Panc1 (cell line): ENCODE results near the gene HERC5. TPM values are rescaled to one million over a fixed set of nuclear protein-coding genes. Genes with fewer than 3 reads are reported as not detected.

ENCODE experiments used
- ATAC-seq: fragments of 200-7000 bp; cut with Tn5 transposase; 2 replicates; pipeline ENCODE4 v1.9.1; 2020; ENCODE audit warnings: mild to moderate bottlenecking, moderate library complexity
- BruUV-seq: library from RNA; stranded (reverse); fragments of 400-500 nt; replicated peaks from 2 replicates; lab custom pipeline; 2021; lab: Mats Ljungman, UMichigan
- CTCF ChIA-PET: fragments of 300-600 bp; sonication (Branson Sonifier 250); formaldehyde crosslinking; loops from one replicate; lab custom pipeline; 2022; ENCODE audit warnings: antibody characterized with exemption; lab: Charles Lee
- POLR2A ChIA-PET: fragments of 300-600 bp; sonication (Branson Sonifier 250); formaldehyde crosslinking; loops from one replicate; lab custom pipeline; 2022; ENCODE audit warnings: antibody characterized with exemption; lab: Charles Lee
- DNase-seq: peaks from one replicate; pipeline ENCODE4 v3.0.0-alpha.2; 2010; ENCODE audit warnings: low read depth, low spot score
- H3K27ac ChIP-seq: 2 replicates; pipeline ENCODE4 v1.5.1; 2011; ENCODE audit warnings: mild to moderate bottlenecking, low read length, inconsistent platforms
- H3K27me3 ChIP-seq: fragments of 200-500 bp; sonication (Bioruptor generic); 2 replicates; pipeline ENCODE4 v1.6.0; 2014; ENCODE audit warnings: low read length, inconsistent platforms; ENCODE audit not compliant: control insufficient read depth, insufficient read depth
- H3K36me3 ChIP-seq: fragments of 200-500 bp; sonication (Bioruptor generic); 2 replicates; pipeline ENCODE4 v1.5.1; 2014; ENCODE audit warnings: inconsistent platforms, mild to moderate bottlenecking, low read length, moderate library complexity; ENCODE audit not compliant: control insufficient read depth, insufficient read depth
- H3K4me1 ChIP-seq: 2 replicates; pipeline ENCODE4 v1.5.1; 2011; ENCODE audit warnings: inconsistent platforms, mild to moderate bottlenecking, low read length, moderate library complexity; ENCODE audit not compliant: control insufficient read depth, insufficient read depth
- H3K4me3 ChIP-seq, 2 experiments: 2 replicates each; pipeline ENCODE4 v1.5.1; 2011 to 2012; ENCODE audit warnings: low read depth in 2 of 2, low read length in 2 of 2, mild to moderate bottlenecking in 2 of 2, inconsistent platforms in 1 of 2, moderate library complexity in 1 of 2
- H3K9me3 ChIP-seq: fragments of 200-500 bp; sonication (Bioruptor generic); 2 replicates; pipeline ENCODE4 v1.5.1; 2014; ENCODE audit warnings: low read depth, mild to moderate bottlenecking, inconsistent platforms, low read length, moderate library complexity; ENCODE audit not compliant: control insufficient read depth, insufficient read depth
- POLR2AphosphoS5 ChIP-seq: IDR thresholded peaks from 2 replicates; pipeline ENCODE4 v1.6.1; 2012; ENCODE audit warnings: mild to moderate bottlenecking, low read depth, low read length, moderate library complexity
- SIN3A ChIP-seq: IDR thresholded peaks from 2 replicates; pipeline ENCODE4 v1.6.1; 2012; ENCODE audit warnings: low read depth, mild to moderate bottlenecking, low read length, moderate library complexity, borderline replicate concordance; ENCODE audit not compliant: insufficient read depth
- TCF7L2 ChIP-seq: IDR thresholded peaks from 2 replicates; pipeline ENCODE4 v1.6.1; 2011; ENCODE audit warnings: mild to moderate bottlenecking, low read depth, low read length, inconsistent platforms
- in situ Hi-C: cut with HindIII; loops from 2 replicates; pipeline ENCODE4 v1.10.0; 2016; ENCODE audit warnings: low sequenced_read_pairs, low pct_unique_long_range_greater_than_20kb
- intact Hi-C: fragments of 100-400 bp; cut with micrococcal nuclease; formaldehyde crosslinking; loops from one replicate; pipeline ENCODE4 v1.10.0; 2022; ENCODE audit not compliant: unreplicated experiment
- total RNA-seq: library from RNA; stranded (reverse); gene quantifications from one replicate; pipeline ENCODE4 v1.2.1, GENCODE V29; 2021; ENCODE audit not compliant: unreplicated experiment
- TF ChIP-seq, protein P1 (sequence below): fragments of 450-650 bp; IDR thresholded peaks from 2 replicates; pipeline ENCODE4 v1.5.1; 2017; ENCODE audit warnings: mild to moderate bottlenecking
- TF ChIP-seq, protein P2 (sequence below), 2 experiments: IDR thresholded peaks; 2 replicates each; pipeline ENCODE4 v1.6.1; 2011 to 2012; ENCODE audit warnings: low read depth in 2 of 2, control low read depth in 1 of 2, low read length in 1 of 2, mild to moderate bottlenecking in 1 of 2, moderate library complexity in 1 of 2; ENCODE audit not compliant: insufficient read depth in 1 of 2

The HERC5 gene
- total RNA-seq, 1 experiment from 2014 or later = 6.7 TPM

DNA sequence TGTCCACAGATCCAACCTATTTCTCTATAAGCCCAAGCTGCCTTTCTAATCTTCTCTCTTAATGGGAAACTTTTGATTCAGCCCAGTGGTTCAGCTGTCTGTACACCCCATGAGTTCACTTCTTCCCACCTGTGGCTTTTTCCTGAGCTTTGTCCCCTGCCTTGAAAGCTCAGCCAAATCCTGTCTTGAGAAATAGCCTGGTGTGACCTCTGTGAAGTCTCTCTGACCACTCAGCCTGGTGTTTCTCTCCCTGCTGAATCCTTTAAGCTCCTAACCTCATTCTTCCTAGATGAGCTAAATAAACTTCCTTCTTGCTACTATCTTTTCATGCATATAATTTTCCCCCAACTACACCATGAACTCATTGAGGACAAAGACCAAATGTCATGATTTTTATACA is 15.2 kb upstream of the HERC5 start:
- H3K27ac ChIP-seq = no peak overlapping the region
- POLR2A ChIA-PET = no interaction called here
- TF ChIP-seq, protein P1, sequence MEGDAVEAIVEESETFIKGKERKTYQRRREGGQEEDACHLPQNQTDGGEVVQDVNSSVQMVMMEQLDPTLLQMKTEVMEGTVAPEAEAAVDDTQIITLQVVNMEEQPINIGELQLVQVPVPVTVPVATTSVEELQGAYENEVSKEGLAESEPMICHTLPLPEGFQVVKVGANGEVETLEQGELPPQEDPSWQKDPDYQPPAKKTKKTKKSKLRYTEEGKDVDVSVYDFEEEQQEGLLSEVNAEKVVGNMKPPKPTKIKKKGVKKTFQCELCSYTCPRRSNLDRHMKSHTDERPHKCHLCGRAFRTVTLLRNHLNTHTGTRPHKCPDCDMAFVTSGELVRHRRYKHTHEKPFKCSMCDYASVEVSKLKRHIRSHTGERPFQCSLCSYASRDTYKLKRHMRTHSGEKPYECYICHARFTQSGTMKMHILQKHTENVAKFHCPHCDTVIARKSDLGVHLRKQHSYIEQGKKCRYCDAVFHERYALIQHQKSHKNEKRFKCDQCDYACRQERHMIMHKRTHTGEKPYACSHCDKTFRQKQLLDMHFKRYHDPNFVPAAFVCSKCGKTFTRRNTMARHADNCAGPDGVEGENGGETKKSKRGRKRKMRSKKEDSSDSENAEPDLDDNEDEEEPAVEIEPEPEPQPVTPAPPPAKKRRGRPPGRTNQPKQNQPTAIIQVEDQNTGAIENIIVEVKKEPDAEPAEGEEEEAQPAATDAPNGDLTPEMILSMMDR = no peak
- TF ChIP-seq, protein P2, sequence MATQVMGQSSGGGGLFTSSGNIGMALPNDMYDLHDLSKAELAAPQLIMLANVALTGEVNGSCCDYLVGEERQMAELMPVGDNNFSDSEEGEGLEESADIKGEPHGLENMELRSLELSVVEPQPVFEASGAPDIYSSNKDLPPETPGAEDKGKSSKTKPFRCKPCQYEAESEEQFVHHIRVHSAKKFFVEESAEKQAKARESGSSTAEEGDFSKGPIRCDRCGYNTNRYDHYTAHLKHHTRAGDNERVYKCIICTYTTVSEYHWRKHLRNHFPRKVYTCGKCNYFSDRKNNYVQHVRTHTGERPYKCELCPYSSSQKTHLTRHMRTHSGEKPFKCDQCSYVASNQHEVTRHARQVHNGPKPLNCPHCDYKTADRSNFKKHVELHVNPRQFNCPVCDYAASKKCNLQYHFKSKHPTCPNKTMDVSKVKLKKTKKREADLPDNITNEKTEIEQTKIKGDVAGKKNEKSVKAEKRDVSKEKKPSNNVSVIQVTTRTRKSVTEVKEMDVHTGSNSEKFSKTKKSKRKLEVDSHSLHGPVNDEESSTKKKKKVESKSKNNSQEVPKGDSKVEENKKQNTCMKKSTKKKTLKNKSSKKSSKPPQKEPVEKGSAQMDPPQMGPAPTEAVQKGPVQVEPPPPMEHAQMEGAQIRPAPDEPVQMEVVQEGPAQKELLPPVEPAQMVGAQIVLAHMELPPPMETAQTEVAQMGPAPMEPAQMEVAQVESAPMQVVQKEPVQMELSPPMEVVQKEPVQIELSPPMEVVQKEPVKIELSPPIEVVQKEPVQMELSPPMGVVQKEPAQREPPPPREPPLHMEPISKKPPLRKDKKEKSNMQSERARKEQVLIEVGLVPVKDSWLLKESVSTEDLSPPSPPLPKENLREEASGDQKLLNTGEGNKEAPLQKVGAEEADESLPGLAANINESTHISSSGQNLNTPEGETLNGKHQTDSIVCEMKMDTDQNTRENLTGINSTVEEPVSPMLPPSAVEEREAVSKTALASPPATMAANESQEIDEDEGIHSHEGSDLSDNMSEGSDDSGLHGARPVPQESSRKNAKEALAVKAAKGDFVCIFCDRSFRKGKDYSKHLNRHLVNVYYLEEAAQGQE (IDR thresholded peaks at IDR 0.05; ENCODE audit: insufficient read depth in 1 of 2, low read depth in 2 of 2, low read length in 1 of 2) = no peak
- TF ChIP-seq SIN3A (no peak), TCF7L2 (no peak), POLR2AphosphoS5 (no peak)
- DNase-seq (no peak), ATAC-seq (no peak)
- no peaks in the 10 kb centered on the region for H3K4me1 ChIP-seq
- intact Hi-C loops (no loop called here), in situ Hi-C loops (no loop called here)
- BruUV-seq = no TSS peak
- H3K36me3 ChIP-seq = no peaks in the 10 kb centered on the region
- no peak overlapping the region for H3K4me3 ChIP-seq
- H3K27me3 ChIP-seq = no peaks in the 10 kb centered on the region
- CTCF ChIA-PET = no interaction called here
- H3K9me3 ChIP-seq = no peaks in the 10 kb centered on the region

DNA sequence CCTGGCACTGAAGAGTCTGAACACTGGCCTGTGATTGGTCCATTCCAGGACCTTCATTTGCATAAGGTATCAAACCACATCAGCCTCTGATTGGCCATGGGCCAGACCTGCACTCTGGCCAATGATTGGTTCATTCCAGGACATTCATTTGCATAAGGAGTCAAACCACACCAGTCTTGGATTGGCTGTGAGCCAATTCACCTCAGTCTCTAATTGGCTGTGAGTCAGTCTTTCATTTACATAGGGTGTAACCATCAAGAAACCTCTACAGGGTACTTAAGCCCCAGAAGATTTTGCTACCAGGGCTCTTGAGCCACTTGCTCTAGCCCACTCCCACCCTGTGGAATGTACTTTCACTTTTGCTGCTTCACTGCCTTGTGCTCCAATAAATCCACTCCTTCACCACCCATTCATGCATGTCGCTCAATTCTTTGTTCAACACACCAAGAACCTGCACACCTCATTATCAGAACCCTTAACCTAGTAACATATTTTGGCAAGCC is 14.2 kb upstream of the HERC5 start:
- H3K27me3 ChIP-seq = no peaks in the 10 kb centered on the region
- POLR2A ChIA-PET = no interaction called here

More for the DNA sequence above, 14.2 kb upstream of the HERC5 start:
- BruUV-seq = no TSS peak
- no peaks in the 10 kb centered on the region for H3K4me1 ChIP-seq
- no peak overlapping the region for H3K27ac ChIP-seq
- H3K9me3 ChIP-seq = no peaks in the 10 kb centered on the region
- no peak for ATAC-seq
- no peak overlapping the region for H3K4me3 ChIP-seq
- DNase-seq = no peak
- intact Hi-C loops (no loop called here), in situ Hi-C loops (no loop called here)
- H3K36me3 ChIP-seq = no peaks in the 10 kb centered on the region
- CTCF ChIA-PET = no interaction called here
- TF ChIP-seq POLR2AphosphoS5 = no peak
- TF ChIP-seq SIN3A = no peak
- TF ChIP-seq, protein P2 (IDR thresholded peaks at IDR 0.05; ENCODE audit: insufficient read depth in 1 of 2, low read depth in 2 of 2, low read length in 1 of 2) = no peak
- TF ChIP-seq TCF7L2 = no peak
- TF ChIP-seq, protein P1 = no peak
